NCI-H526 treated with DMSO at 0.1 percent for 48 hours (cell line): ENCODE measurements around the gene POU2AF2.
A peak's percentile ranks its signal among the peaks of the same experiment; 100 is the strongest.
"Not testable (repeated sequence)": the region's sequence is repeated elsewhere in the genome, so short reads cannot be mapped to it uniquely, and the experiment has no call there.

Source experiments
- DNase-seq: peaks from one replicate; lab custom pipeline; 2025; lab: John Stamatoyannopoulos, UW

Gene POU2AF2

DNA sequence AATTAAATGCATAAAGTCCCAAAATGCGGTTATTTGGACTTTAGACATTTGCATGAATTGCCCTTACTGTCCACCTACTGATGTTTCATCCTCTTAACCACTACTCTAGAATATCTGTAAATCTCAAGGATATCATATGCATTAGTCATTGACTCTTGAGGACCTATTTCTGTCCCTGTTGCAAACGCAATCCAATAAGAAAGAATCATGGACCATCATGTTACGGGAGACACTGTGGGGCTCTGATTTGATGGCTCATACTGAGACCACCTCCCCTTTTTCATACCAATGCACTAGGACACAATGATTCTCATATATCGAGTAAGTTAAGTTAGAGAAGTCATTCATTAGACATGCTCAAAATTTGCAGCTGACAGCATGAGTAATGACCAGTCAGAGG is 14.4 kb downstream of the POU2AF2 start:
- no peak for DNase-seq

DNA sequence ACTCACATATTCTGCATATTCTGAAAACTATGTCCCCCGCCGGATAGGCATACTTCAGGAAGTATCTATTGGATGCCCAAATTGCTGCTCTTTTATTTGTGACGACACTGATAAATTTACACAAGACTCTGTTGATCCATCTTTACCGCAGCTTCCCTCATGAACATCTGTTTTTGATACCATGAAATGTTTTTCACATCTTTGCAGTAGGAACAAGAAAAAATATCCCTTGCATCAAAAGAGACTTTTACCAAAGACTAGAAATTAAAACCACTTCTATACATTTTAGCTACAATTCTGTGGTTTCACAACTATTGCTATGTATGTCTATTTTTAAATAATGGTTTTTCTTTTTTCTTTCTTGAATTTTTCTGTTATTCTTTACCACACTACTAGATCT is 15.3 kb downstream of the POU2AF2 start:
- no peak for DNase-seq

DNA sequence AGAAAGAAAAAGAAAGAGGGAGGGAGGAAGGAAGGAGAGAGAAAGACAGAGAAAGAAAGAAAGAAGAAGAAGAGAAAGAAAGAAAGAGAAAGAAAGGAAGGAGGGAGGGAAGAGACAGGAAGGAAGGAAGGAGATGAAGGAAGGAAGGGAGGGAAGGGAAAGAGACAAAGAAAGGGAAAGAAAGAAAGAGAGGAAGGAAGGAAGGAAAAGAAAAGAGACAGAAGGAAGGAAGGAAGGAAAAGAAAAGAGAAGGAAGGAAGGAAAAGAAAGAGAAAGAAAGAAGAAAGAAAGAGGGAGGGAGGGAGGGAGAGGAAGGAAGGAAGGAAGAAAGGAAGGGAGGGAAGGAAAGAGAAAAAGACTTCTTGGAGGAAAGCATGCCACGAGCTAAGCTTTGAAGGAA is 19.1 kb downstream of the POU2AF2 start:
- DNase-seq = no peak

DNA sequence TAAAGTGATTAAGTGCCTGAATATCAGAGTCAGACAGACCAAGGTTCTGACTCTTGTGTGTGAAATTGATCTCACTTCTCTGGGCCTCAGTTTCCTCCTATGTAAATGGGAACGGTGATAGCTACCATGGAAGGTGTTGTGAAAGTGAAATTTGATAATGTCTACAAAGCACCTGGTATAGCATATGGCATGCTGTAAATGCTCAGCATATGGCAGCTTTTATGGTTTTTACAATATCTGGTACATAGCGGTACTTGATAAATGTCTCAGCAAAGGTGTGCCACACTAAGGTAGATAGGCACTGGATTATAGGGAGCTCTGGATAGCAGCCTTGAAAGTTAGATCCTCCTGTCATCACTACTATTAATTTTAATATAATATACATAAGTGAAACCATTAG is 19.9 kb downstream of the POU2AF2 start:
- no peak for DNase-seq

DNA sequence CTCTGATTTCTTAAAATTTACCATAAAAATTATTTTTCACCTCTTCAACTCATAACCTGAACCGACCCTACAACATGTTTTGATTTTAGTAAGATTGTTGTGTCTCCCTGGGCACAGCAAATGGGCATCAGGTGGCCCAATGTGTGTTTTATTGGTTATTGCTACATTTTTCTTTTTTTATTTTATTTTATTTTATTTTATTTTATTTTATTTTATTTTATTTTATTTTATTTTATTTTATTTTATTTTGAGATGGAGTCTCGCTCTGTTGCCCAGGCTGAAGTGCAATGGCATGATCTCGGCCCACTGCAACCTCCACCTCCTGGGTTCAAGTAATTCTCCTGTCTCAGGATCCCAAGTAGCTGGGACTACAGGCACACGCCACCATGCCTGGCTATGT is 22.8 kb downstream of the POU2AF2 start:
- not testable (repeated sequence) for DNase-seq

DNA sequence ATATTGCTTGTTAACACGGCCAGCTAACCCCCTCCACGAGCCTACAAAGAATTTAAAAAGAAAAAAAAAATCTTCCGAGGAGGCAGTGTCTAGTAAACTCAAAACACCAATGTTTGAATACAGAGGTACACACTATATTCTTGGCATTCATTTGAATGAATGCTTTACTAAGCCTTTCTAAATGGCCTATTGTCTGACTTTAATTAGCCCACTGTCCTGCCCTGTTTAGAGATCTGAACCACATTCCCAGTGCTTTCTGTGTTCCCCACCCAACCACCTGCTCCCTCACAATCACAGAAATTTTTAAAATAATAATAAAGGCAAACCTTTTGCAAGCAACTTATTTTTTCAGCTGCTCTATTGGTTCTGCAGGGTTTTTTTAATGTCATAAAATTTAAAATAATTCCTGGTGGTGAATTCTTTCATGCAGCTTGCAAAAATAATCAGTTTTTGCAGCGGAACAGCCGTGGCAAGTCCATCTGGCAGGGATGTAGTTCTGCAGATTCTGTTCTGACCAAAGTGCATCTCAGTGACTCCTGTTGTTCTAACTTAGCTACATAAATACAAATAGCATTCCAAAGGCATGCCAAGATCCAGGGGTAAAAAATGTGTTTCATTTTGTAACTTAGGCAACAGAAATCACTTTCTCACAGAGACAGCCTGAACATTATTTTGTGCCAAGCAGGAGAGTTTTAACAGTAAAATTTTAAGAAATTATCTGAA is 23.8 kb downstream of the POU2AF2 start:
- DNase-seq = peak; percentile 99

DNA sequence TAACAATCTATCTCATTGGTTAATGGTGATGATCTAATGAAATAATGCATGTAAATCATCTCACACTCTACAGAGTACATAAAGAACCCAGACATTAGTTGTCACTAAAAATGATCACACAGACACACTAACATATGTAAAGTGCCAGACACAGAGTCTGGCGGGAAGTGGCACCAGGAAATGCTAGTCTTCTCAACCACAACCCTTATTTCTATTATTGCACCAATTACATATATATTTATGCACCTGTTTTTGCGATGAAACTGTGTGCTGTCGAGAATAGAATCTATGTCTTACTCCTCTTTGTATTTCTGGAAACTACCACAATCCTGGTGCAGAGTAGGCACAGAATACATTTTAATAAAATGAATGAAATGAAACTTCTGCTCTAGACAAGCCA is 26.9 kb downstream of the POU2AF2 start:
- peak; percentile 77 for DNase-seq

DNA sequence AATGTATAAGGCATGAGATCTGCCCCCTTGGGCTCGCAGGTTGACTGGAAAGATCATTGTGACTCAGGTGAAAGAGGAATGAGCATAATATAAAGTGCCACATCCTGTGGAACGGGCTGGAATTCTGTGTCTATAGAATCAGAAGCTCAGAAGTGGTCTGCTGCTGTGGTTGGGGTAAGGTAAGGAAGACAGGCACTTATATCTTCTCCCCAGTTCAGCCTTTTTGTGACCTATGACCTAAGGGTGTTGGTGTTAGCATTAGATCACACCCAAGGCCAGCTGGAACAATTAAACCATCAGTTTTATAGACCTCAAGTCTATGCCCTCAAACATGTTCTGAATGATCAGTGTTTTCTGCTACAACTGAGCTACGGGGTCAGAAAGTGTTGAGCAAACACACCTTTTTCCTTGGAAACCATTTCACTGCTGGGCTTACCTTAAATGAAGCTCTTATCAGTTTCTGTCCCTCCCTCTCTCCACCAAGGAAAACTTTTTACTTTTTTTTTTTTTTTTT is 37.1 kb downstream of the POU2AF2 start:
- no peak for DNase-seq

DNA sequence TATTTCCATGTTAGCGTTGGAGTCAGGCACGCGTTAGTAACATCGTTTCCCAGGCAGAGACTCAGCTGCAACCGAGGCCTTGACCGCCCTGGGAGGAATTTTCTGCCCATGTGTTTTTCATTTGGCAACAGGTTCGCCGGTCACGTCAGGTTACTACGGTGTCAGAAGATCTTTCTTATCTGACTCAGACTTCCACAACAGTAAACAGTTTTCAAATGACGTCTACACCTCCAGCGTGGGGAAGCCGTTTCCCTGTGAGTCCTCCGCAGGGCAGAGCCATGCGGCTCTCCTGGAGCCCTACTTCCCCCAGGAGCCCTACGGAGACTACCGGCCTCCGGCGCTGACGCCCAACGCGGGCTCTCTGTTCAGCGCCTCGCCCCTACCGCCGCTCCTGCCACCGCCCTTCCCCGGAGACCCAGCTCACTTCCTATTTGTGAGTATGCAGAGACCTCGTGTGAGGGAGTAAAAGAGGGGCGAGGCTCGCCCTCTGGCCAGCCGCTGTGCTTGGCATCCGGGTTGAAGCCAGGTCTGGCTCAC is 38.5 kb downstream of the POU2AF2 start:
- no peak for DNase-seq

DNA sequence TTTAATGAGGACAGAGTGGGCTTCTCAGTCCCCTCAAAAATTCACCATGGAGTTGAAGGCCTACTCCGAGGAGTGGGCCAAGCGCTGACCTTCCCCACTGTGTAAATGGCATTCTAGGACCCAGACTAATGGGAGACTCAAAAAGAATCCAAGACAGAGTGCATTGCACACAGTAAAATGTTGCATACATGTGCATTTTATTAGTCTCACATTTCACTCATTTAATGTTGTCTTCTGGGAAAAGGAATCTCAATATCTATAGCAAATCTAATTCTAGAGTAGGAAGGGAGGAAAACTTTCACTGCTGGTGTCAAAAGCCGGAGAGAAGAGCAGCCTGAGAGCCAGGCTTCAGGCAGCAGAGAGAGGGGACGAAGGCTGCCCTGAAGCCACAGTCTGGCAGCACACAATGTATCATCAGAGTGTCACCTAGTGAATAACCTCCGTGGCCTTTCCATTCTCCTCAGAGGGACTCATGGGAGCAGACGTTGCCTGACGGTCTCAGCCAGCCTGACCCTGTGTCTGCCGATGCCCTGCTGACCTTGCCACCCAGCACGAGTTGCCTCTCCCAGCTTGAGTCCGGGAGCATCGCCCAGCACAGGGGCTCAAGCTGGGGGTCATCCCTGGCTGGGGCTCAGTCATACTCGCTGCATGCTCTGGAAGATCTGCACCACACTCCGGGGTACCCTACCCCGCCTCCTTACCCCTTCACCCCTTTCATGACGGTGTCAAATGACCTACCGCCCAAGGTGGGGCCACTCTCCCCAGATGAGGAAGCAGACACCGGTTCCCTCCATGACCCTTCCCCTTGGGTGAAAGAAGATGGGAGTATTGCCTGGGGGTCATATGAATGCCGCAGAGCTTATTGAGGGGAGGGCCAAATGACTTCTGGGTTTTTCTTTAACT is 39.9 kb downstream of the POU2AF2 start:
- DNase-seq = no peak

DNA sequence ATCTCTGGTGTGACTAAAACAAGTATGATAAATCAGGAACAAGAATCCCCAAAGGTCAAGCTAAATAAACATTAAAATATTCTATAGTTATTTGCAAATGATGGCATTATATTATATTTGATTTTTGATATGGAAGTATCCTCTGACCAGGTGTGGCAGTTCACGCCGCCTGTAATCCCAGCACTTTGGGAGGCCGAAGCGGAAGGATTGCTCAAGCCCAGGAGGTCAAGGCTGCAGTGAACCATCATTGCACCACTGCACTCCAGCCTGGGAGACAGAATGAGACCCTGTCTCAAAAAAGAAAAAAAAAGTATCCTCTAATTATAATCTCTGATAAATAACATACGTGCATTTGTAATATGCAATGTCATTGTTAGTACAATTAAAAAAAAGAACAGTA is 46.2 kb downstream of the POU2AF2 start:
- DNase-seq = no peak

DNA sequence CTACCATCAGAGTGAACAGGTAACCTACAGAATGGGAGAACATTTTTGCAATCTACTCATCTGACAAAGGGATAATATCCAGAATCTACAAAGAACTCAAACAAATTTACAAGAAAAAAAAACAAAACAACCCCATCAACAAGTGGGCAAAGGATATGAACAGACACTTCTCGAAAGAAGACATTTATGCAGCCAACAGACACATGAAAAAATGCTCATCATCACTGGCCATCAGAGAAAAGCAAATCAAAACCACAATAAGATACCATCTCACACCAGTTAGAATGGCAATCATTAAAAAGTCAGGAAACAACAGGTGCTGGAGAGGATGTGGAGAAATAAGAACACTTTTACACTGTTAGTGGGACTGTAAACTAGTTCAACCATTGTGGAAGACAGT is 46.9 kb downstream of the POU2AF2 start:
- not testable (repeated sequence) for DNase-seq

DNA sequence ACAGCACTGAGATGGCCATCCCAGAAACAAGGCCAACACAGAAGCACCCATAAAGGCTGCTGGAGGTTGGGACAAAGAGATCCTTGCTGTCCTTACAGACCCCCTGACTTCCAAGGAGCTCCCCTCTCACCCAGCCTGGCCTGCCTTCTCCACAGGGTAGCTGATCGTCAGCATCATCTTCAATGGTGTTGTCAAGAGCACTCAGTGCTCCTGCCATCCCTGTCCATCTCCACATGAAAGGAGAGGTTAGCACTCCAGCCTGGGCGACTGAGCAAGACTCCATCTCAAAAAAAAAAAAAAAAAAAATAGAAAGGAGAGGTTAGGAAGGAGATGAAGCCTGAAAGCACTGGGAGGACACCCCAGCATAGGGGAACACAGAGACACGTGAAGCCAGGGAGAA is 50.7 kb downstream of the POU2AF2 start:
- DNase-seq = no peak

DNA sequence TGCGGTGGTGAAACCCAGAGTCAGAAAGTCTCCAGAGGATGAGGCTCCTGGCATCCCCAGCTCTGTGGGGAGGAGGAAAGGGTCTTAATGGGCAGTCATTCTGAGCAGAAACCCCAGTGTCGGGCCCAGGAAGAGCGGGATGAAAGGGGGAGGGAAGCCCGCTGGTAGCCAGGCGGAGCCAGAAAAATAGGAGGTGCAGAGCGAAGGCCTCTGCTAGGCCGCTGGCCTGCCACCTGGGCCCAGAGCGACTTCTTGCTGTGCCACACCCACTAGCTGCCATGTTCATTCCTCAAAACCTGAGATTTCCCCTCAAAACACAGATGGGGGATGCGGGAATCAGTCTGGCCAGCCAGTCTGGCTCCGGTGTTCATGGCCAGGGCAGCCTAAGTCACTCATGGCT is 52.2 kb downstream of the POU2AF2 start:
- no peak for DNase-seq

DNA sequence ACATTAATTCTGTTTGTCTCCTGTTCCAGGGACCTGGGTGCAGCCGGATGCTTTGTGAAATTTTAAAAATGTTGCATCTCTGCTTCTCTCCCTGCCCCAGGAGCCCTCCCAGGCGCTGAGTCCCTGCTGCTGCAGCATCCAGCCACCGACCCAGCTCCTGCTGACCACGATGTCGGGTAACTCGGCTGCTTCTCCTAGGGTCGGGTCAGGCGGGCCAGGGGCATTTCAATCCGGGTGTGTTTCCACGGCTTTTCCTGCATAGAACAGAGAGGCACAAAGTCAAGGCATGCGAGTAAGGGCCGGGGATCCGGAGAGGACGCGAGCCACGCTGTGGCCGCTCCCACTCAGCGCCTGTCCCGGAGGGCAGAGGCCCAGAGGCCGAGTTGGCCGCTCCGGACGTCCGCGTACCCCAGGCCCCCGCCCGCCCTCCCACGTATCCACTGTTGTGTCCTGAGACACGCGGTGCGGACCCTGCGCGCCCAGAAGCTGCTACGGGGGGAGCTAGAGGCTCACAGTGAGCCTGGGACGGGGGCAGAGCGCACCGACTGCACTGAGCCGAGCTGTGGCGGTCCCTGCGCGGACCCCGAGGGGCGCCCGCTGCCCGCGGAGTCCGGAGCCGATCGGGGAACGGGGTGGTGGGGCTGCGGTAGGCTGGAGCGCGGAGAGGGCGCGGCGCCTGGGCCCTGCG is 53.0 kb downstream of the POU2AF2 start, which contains the start of gene POU2AF3:
TSS of gene POU2AF3 (plus strand) at position 134 of the 688 bp plus-strand sequence. CDS start at position 170, 36 bp downstream.
- DNase-seq = peak; percentile 75

DNA sequence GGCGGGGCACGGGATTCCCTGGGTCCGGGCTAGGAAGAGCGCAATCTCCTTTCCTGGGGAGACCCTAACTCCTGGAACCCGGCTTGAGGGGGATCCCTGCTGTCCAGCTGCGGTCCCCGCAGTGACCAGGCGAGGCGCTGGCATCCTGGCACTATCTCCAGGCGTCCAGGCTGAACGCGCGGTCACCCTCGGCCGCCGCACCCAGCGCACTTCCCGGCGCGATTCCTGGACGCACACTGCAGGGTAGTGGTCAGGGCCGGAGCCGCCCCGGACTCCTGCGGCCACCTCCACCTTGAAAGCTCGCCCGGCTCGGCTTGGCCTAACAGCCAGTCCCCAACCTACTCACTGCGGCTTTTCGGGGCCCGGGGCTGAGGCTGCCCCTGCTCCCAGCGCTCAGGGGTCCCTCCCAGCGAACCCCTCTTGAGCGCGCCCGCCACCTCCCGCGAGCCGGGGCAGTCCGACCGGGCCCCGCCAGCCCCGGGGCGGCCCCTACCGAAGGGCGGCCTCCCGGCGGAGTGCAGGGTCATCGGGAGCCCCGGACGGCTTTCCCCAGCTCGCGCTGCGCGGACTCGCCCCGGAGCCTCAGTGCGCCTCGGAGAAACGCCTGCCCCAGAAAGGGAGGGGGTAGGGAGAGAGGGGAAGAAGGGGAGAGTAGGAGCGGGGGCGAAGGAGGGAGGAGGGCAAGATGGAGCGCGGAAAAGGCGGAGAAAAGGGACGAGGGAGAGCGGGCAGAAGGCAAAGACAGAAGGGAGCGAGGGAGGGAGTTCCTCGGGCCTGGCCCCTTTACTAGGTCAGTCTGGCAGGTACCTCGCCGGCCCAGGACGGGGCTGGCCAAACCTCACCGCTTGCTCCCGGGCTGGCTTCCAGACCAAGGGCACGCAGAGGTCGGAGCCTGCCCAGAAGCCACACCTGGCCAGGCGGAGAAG is 53.8 kb downstream of the POU2AF2 start:
- DNase-seq = peak; percentile 75

DNA sequence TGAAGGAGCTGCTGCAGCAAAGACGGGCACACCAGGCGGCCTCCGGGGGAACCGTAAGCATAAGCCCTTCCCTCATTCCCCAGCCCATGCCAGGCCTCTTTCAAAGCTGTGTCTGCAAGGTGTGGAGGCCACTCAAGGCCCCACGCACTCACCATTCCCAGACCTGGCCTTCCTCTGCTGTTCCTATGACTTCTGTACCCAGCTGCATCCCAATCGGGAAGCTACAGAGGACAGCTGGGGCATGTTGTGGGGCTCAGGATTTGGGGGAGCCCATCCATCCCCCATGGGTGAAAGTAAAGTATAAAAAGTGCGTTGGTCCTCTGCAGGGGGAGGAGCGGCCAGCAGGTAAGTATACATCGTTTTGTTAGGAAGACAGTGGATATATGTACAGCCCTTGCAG is 55.0 kb downstream of the POU2AF2 start:
- DNase-seq = no peak

DNA sequence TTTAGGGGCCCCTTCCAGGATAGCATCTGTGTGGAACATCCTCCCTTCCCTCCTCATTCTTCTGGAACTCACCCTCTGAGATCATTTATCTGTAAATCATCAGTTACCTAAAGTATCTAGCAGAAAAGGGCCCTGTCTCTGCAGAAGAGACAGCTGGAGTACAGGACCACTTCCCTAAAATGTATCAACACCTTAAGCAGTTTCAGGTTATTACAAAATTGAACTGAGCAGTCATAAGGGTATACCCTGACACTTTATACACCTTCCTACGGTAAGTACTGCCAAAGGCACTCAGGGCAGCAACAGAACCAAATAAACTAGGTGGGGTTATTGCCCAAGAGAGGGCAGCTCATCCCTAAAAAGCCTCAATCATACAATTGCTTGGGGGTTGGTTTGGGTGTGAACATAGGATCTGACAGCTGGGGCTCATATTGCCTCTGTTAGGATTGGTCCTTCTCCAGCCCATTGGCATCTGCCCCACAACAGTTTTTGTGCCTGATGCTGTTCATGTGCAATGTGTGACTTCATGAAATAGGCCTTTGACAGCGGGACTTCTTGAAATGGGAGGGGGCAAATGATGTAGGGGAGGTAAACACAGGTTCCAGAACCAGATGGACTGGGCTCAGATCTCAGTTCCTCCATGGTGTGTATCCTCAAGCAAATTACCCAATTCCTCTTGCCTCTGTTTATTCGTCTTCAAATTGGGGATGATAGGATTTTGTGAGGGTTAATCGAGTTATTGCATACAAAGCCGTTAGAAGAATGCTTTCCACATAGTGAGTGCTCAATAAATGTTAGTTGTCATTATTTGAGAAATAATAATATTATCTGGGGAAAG is 55.7 kb downstream of the POU2AF2 start:
- DNase-seq = no peak

DNA sequence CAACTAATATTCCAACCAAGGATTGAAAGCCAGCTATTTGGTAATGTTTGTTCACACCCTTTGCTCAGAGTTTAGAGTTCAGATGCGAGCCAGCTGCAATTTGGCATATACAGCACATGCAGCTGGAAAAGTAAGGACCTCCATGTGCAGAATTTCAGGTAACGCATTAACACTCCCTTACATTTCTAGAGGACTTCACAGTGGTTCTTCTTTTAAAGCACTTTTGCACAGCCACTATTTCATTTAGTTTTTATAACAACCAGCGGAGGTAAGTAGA is 56.3 kb downstream of the POU2AF2 start:
- no peak for DNase-seq

DNA sequence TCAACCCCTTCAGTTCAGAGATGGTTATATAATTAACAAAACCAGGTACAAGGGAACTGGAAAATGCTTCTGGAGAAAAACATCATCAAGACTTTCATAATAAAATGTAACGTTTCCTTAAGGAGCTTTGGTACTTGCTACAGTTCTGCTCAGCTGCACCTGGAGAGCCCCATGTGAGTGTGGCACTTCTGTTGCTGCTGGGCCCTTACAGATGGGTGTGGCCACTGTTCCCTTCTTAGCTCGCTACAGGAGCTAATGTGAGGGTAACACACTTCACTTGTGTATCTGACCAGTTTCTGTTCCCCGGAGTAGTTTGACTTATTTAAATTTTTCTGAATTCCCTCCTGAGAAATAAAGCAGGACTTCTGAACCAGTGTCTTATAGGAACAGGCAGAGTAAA is 56.8 kb downstream of the POU2AF2 start:
- peak; percentile 81 for DNase-seq
